A549 (cell line): ENCODE measurements around the gene CTNNBIP1.

ENCODE experiments used
- CTCF ChIP-seq: fragments of >200 bp; sonication (Bioruptor Twin); formaldehyde crosslinking; IDR thresholded peaks from 3 replicates; pipeline ENCODE4 v1.5.1; 2016
- HOXA7 ChIP-seq: fragments of 250-450 bp; sonication (Bioruptor Pico); IDR thresholded peaks from 2 replicates; pipeline ENCODE4 v1.5.0; 2020; ENCODE audit warnings: mild to moderate bottlenecking, moderate library complexity
- JUNB ChIP-seq: fragments of >200 bp; sonication (Bioruptor Twin); formaldehyde crosslinking; IDR thresholded peaks from 2 replicates; pipeline ENCODE4 v1.6.1; 2016
- RCOR1 ChIP-seq: fragments of 150-350 bp; IDR thresholded peaks from 2 replicates; pipeline ENCODE4 v1.6.1; 2014; ENCODE audit warnings: antibody characterized with exemption, low read length, low read depth
- RFX5 ChIP-seq: fragments of 450-650 bp; IDR thresholded peaks from 2 replicates; pipeline ENCODE4 v1.7.1; 2014; ENCODE audit warnings: antibody characterized with exemption, mild to moderate bottlenecking, moderate library complexity
- SREBF2 ChIP-seq: fragments of 450-650 bp; IDR thresholded peaks from 2 replicates; pipeline ENCODE4 v1.6.1; 2014; ENCODE audit warnings: mild to moderate bottlenecking, moderate library complexity
- TF ChIP-seq, protein P1 (sequence below): fragments of 250-450 bp; sonication (Bioruptor Pico); IDR thresholded peaks from 2 replicates; pipeline ENCODE4 v1.5.0; 2021; ENCODE audit warnings: mild to moderate bottlenecking, moderate library complexity, borderline replicate concordance

- TF ChIP-seq RFX5, result no peak
- TF ChIP-seq SREBF2, result no peak
- no peak for TF ChIP-seq RCOR1
- TF ChIP-seq, protein P1, sequence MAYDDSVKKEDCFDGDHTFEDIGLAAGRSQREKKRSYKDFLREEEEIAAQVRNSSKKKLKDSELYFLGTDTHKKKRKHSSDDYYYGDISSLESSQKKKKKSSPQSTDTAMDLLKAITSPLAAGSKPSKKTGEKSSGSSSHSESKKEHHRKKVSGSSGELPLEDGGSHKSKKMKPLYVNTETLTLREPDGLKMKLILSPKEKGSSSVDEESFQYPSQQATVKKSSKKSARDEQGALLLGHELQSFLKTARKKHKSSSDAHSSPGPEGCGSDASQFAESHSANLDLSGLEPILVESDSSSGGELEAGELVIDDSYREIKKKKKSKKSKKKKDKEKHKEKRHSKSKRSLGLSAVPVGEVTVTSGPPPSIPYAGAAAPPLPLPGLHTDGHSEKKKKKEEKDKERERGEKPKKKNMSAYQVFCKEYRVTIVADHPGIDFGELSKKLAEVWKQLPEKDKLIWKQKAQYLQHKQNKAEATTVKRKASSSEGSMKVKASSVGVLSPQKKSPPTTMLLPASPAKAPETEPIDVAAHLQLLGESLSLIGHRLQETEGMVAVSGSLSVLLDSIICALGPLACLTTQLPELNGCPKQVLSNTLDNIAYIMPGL, result no peak
- no peak for TF ChIP-seq CTCF
- TF ChIP-seq JUNB, result no peak
- no peak for TF ChIP-seq HOXA7 (CRISPR knock-in tag)
These were observed 6.1 kb downstream of the CTNNBIP1 start for GRCh38 chr1:9903801-9904527.
